Measurements from ENCODE around the gene C4BPA.

Gene C4BPA

GRCh38 chr1:207069858-207070506 is 34.1 kb upstream of the C4BPA start:
- H3K36me3 Mint-ChIP-seq (ENCODE audit: low read depth) = peaks cover 13% of the 10 kb centered on the region
- H3K4me3 Mint-ChIP-seq = no peak overlapping the region
- no peaks in the 10 kb centered on the region for H3K9me3 Mint-ChIP-seq
- H3K27ac Mint-ChIP-seq = no peak overlapping the region
- no peaks in the 10 kb centered on the region for H3K27me3 Mint-ChIP-seq
- peaks cover 31% of the 10 kb centered on the region for H3K4me1 Mint-ChIP-seq (ENCODE audit: low read depth)
- no peak for DNase-seq

- Mint-ChIP-seq H3K9me3 (no peaks in the 10 kb centered on the region), H3K4me1 (ENCODE audit: low read depth) (peaks cover 31% of the 10 kb centered on the region), H3K36me3 (ENCODE audit: low read depth) (peaks cover 10% of the 10 kb centered on the region), H3K4me3 (no peak overlapping the region), H3K27ac (peak overlapping the region; percentile 22), H3K27me3 (no peaks in the 10 kb centered on the region)
- DNase-seq = no peak
Observed at GRCh38 chr1:207070811-207071210, 33.2 kb upstream of the C4BPA start.

GRCh38 chr1:207071426-207071825 is 32.6 kb upstream of the C4BPA start:
- H3K4me1 Mint-ChIP-seq (ENCODE audit: low read depth) = peaks cover 31% of the 10 kb centered on the region
- no peak for DNase-seq
- H3K4me3 Mint-ChIP-seq = no peak overlapping the region
- no peak overlapping the region for H3K27ac Mint-ChIP-seq
- H3K9me3 Mint-ChIP-seq = no peaks in the 10 kb centered on the region
- H3K27me3 Mint-ChIP-seq = no peaks in the 10 kb centered on the region
- H3K36me3 Mint-ChIP-seq (ENCODE audit: low read depth) = peaks cover 10% of the 10 kb centered on the region

GRCh38 chr1:207072233-207072632 is 31.8 kb upstream of the C4BPA start:
- no peak overlapping the region for H3K4me3 Mint-ChIP-seq
- H3K27me3 Mint-ChIP-seq = no peaks in the 10 kb centered on the region
- no peak for DNase-seq
- peaks cover 10% of the 10 kb centered on the region for H3K36me3 Mint-ChIP-seq (ENCODE audit: low read depth)
- H3K27ac Mint-ChIP-seq = no peak overlapping the region
- no peaks in the 10 kb centered on the region for H3K9me3 Mint-ChIP-seq
- peaks cover 31% of the 10 kb centered on the region for H3K4me1 Mint-ChIP-seq (ENCODE audit: low read depth)

- H3K9me3 Mint-ChIP-seq = no peaks in the 10 kb centered on the region
- H3K27me3 Mint-ChIP-seq = peaks cover 3% of the 10 kb centered on the region
- H3K27ac Mint-ChIP-seq = no peak overlapping the region
- H3K4me3 Mint-ChIP-seq = no peak overlapping the region
- H3K4me1 Mint-ChIP-seq (ENCODE audit: low read depth) = peaks cover 30% of the 10 kb centered on the region
- DNase-seq = no peak
- peaks cover 2% of the 10 kb centered on the region for H3K36me3 Mint-ChIP-seq (ENCODE audit: low read depth)
Observed at GRCh38 chr1:207073906-207074820, 29.9 kb upstream of the C4BPA start.

GRCh38 chr1:207076181-207076955 is 27.7 kb upstream of the C4BPA start:
- Mint-ChIP-seq H3K27me3 (peaks cover 4% of the 10 kb centered on the region), H3K4me1 (ENCODE audit: low read depth) (peaks cover 10% of the 10 kb centered on the region), H3K27ac (no peak overlapping the region), H3K9me3 (no peaks in the 10 kb centered on the region), H3K4me3 (no peak overlapping the region), H3K36me3 (ENCODE audit: low read depth) (no peaks in the 10 kb centered on the region)
- no peak for DNase-seq

- Mint-ChIP-seq H3K27ac (no peak overlapping the region), H3K4me1 (ENCODE audit: low read depth) (peaks cover 4% of the 10 kb centered on the region), H3K36me3 (ENCODE audit: low read depth) (no peaks in the 10 kb centered on the region), H3K4me3 (no peak overlapping the region), H3K27me3 (peaks cover 5% of the 10 kb centered on the region), H3K9me3 (no peaks in the 10 kb centered on the region)
- DNase-seq = no peak
Observed at GRCh38 chr1:207077012-207077411, 27.0 kb upstream of the C4BPA start.

- Mint-ChIP-seq H3K4me1 (ENCODE audit: low read depth) (peaks cover 2% of the 10 kb centered on the region), H3K4me3 (no peak overlapping the region), H3K9me3 (no peaks in the 10 kb centered on the region), H3K36me3 (ENCODE audit: low read depth) (no peaks in the 10 kb centered on the region), H3K27me3 (peaks cover 12% of the 10 kb centered on the region), H3K27ac (no peak overlapping the region)
- peak; percentile 51 for DNase-seq
Observed at GRCh38 chr1:207077470-207078377, 26.3 kb upstream of the C4BPA start.

GRCh38 chr1:207078578-207079132 is 25.4 kb upstream of the C4BPA start:
- H3K36me3 Mint-ChIP-seq (ENCODE audit: low read depth) = no peaks in the 10 kb centered on the region
- peaks cover 2% of the 10 kb centered on the region for H3K4me1 Mint-ChIP-seq (ENCODE audit: low read depth)
- no peak for DNase-seq
- no peaks in the 10 kb centered on the region for H3K9me3 Mint-ChIP-seq
- H3K27ac Mint-ChIP-seq = no peak overlapping the region
- H3K4me3 Mint-ChIP-seq = no peak overlapping the region
- peaks cover 20% of the 10 kb centered on the region for H3K27me3 Mint-ChIP-seq

GRCh38 chr1:207079706-207080241 is 24.3 kb upstream of the C4BPA start:
- Mint-ChIP-seq H3K27ac (no peak overlapping the region), H3K36me3 (ENCODE audit: low read depth) (no peaks in the 10 kb centered on the region), H3K4me3 (no peak overlapping the region), H3K27me3 (peaks cover 28% of the 10 kb centered on the region), H3K4me1 (ENCODE audit: low read depth) (peaks cover 7% of the 10 kb centered on the region), H3K9me3 (no peaks in the 10 kb centered on the region)
- DNase-seq = no peak

GRCh38 chr1:207081088-207081487 is 22.9 kb upstream of the C4BPA start:
- Mint-ChIP-seq H3K27me3 (peaks cover 28% of the 10 kb centered on the region), H3K4me3 (no peak overlapping the region), H3K9me3 (no peaks in the 10 kb centered on the region), H3K36me3 (ENCODE audit: low read depth) (no peaks in the 10 kb centered on the region), H3K4me1 (ENCODE audit: low read depth) (peaks cover 13% of the 10 kb centered on the region), H3K27ac (no peak overlapping the region)
- DNase-seq = no peak

GRCh38 chr1:207081806-207082205 is 22.2 kb upstream of the C4BPA start:
- Mint-ChIP-seq H3K27me3 (peaks cover 28% of the 10 kb centered on the region), H3K4me3 (no peak overlapping the region), H3K9me3 (no peaks in the 10 kb centered on the region), H3K36me3 (ENCODE audit: low read depth) (no peaks in the 10 kb centered on the region), H3K27ac (no peak overlapping the region), H3K4me1 (ENCODE audit: low read depth) (peaks cover 13% of the 10 kb centered on the region)
- DNase-seq = no peak

- Mint-ChIP-seq H3K27me3 (peaks cover 25% of the 10 kb centered on the region), H3K36me3 (ENCODE audit: low read depth) (no peaks in the 10 kb centered on the region), H3K4me1 (ENCODE audit: low read depth) (peaks cover 21% of the 10 kb centered on the region), H3K9me3 (no peaks in the 10 kb centered on the region), H3K4me3 (no peak overlapping the region), H3K27ac (no peak overlapping the region)
- DNase-seq = no peak
Observed at GRCh38 chr1:207084232-207084631, 19.8 kb upstream of the C4BPA start.

Measured in activated T-cell treated with anti-CD3 and anti-CD28 coated beads, Interleukin-2, amount 50 U/mL, for 24 hours (primary cell).